ENCODE measurements around the gene RETREG3.
A peak's percentile ranks its signal among the peaks of the same experiment; 100 is the strongest.
"Not testable (repeated sequence)": the region's sequence is repeated elsewhere in the genome, so short reads cannot be mapped to it uniquely, and the experiment has no call there.

Gene RETREG3

GRCh38 chr17:42623732-42624596 lies 14.8 kb upstream of the RETREG3 start:
- no peak for TF ChIP-seq ZNF274 (IDR thresholded peaks at IDR 0.05; ENCODE audit: low read depth, low read length)
- H3K4me3 ChIP-seq (ENCODE audit: low read length), result no peak overlapping the region

DNA sequence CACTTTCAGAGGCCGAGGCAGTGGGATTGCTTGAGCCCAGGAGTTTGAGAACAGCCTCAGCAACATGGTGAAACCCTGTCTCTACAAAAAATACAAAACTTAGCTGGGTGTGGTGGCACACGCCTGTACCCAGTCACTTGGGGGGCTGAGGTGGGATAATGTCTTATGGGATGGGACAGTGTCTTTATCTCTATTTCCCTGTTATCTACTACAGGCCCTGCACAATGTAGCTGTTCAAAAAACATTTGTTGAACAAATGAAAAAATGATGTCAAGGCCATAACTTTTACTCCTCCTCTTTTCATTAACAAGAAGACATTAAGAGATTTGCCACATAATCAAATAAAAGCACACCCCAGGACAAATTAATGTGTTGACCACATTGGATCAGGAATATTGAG lies 14.1 kb upstream of the RETREG3 start:
- H3K4me3 ChIP-seq (ENCODE audit: low read length), result no peak overlapping the region
- no peak for TF ChIP-seq ZNF274 (IDR thresholded peaks at IDR 0.05; ENCODE audit: low read depth, low read length)

GRCh38 chr17:42621987-42622386 lies 12.8 kb upstream of the RETREG3 start:
- H3K4me3 ChIP-seq (ENCODE audit: low read length), result not testable (repeated sequence)

DNA sequence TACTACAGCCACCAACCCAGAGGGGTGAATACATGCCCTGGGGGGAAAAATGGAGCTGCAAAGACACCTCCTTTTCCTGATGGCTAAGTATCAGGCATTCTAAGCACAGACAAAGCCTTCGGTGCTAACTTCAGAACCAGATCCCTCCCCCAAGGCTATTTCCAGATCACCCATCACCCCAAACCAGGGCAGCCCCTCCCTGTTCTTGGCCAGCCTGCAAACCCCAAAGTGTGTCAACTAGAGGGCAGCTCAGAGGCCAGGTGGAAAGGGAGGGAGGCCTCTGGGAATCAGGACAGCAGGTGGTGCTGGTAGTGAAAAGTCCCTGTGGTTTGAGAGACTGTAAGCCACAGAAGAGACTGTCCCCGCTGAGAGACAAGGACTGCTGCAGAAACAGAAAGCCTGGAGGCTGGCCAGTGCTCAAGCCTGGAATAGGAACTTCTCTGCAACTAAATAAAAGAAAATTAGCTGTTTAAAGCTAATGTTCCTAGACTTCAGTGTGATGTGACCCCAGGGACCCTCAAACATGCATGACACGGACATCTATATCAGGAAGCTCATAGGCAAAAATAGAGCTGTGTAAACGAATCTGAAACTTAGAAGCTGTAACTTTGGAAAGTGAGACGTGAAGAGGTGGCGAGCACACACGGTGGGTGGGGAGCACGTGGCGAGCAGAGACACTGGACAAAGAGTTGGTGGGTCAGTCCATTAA lies 9.4 kb upstream of the RETREG3 start:
- peak overlapping the region; percentile 41; the same call in 1 of the 2 replicates for H3K4me3 ChIP-seq (ENCODE audit: low read length)
- TF ChIP-seq ZNF274 (IDR thresholded peaks at IDR 0.05; ENCODE audit: low read depth, low read length), result no peak

- peak overlapping the region; percentile 41; the same call in 1 of the 2 replicates for H3K4me3 ChIP-seq (ENCODE audit: low read length)
These were observed 8.8 kb upstream of the RETREG3 start for GRCh38 chr17:42617956-42618431.

DNA sequence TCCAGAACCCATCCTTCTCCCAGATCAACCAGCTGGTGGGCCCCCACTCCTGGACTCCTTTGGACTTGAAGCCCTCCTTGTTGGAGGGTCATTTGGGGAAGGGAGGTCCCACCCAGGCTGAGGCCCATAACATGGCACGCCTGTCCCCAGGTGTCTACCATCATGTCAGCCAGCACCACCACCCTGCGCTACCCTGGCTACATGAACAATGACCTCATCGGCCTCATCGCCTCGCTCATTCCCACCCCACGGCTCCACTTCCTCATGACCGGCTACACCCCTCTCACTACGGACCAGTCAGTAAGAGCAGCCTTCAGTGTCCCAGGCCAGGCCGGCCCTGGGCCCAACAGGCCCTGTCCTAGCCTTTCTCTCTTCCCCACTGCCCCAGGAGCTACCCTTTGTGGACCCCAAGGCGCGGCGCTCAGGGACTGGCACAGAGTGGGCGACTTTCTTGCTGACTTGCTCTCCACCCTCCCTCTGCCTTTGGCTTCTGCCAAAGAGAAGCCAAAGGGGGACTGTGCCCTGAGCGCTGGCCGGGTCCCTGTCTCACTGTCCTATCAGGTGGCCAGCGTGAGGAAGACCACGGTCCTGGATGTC lies 4.6 kb upstream of the RETREG3 start:
- no peak for TF ChIP-seq ZNF274 (IDR thresholded peaks at IDR 0.05; ENCODE audit: low read depth, low read length)
- no peak overlapping the region for H3K4me3 ChIP-seq (ENCODE audit: low read length)

More at GRCh38 chr17:42617956-42618431, 8.8 kb upstream of the RETREG3 start:
- TF ChIP-seq ZNF274 (IDR thresholded peaks at IDR 0.05; ENCODE audit: low read depth, low read length), result no peak

GRCh38 chr17:42612013-42612412 lies 2.8 kb upstream of the RETREG3 start:
- no peak for TF ChIP-seq ZNF274 (IDR thresholded peaks at IDR 0.05; ENCODE audit: low read depth, low read length)
- H3K4me3 ChIP-seq (ENCODE audit: low read length), result no peak overlapping the region

DNA sequence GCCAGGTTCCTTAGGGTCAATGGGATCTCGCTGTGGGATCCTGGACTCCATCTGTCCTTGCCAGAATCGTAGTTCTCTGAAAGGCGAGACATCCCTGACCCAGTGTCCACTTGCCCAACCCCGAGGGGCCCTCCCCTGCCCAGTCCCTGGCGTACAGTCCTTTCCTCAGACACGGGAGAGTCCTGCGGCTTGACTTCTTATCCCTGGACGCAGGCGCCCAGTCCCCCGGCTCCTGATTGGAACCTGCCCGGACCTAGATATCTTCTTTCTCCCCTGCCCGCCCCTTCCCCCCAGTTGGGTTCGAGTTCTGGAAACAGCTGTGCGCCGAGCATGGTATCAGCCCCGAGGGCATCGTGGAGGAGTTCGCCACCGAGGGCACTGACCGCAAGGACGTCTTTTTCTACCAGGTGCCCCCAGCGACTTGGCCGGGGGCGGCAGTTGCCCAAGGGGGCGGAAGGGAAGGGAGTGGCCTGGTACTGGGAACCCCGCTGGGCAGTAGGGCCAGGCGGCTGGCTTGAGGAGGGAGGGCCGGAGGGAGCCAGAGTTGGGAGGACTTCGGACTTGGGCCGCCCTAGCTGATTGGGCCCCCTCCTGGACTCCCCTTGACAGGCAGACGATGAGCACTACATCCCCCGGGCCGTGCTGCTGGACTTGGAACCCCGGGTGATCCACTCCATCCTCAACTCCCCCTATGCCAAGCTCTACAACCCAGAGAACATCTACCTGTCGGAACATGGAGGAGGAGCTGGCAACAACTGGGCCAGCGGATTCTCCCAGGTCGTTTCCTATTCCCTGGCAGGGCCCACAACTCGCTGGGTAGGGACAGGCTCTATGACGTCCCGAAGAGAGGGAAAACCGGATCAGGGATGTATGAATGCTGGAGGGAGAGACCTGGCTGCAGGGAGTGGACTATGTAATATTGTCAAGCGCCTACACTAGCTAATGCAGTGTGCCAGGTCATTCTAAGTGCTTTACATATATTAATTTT lies 934 bp upstream of the RETREG3 start:
- H3K4me3 ChIP-seq (ENCODE audit: low read length), result peak overlapping the region; percentile 88

DNA sequence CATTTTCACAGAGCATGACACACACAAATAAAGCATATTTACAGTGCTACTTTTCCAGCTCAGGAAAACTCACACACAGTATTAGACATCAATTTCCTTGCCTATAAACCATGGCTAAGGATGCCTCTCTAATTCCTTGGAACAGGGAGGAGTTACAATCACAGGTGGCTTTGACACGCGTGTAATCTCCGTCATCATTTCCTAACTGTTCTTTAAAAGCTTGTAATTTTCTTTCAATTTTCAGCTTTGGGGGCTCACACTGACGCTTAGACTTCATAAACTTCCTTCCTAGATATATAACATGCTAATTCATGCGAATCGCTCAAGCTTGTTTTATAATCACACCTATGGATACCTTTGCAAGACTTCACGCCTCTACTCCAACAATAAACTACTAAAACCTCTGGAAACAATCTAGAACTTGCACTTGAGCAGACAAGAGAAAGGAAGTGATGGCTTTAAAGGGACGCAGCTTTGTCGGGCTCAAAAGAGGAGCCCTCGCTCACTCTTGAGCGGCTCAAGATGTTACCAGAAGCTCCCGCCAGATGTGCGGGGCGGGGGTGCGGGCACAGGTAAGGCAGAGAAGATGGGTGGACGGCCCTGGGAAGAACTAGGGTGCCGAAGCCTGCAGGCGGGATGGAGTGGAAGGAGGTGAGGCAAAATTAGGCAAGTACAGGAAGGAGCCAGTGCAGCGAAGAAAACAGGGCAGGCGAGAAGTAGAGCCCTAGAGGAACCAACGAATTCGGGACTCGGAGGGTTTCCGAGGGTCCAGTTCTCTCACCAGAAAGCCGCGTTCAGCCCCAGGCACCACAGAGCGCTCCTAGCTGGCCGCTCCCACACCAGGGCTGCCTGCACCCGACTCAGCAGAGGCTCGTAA lies 631 bp downstream of the RETREG3 start:
- no peak for TF ChIP-seq ZNF274 (IDR thresholded peaks at IDR 0.05; ENCODE audit: low read depth, low read length)
- peak overlapping the region; percentile 84 for H3K4me3 ChIP-seq (ENCODE audit: low read length)

GRCh38 chr17:42607769-42608168 lies 1.4 kb downstream of the RETREG3 start:
- no peak for TF ChIP-seq ZNF274 (IDR thresholded peaks at IDR 0.05; ENCODE audit: low read depth, low read length)

DNA sequence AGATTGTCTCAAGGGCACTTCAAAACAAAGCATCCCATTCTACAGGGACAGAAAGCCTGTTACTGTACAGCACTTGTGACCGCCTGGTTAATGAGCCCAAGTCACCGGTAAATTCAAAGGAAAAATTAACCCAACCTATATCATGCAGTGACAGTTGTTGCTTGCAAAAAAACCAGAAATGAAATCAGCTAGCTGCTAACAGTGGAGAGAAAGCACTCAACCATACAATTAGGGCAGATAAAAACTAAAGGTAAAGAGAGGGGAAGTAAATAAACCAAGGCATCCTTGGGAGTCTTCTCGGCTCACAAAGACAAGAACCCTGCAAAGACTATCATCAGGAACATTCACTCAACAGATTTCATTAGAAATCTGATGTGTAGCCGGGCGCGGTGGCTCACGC lies 5.9 kb downstream of the RETREG3 start:
- TF ChIP-seq ZNF274 (IDR thresholded peaks at IDR 0.05; ENCODE audit: low read depth, low read length), result no peak
- no peak overlapping the region for H3K4me3 ChIP-seq (ENCODE audit: low read length)

More at GRCh38 chr17:42607769-42608168, 1.4 kb downstream of the RETREG3 start:
- peak overlapping the region; percentile 84 for H3K4me3 ChIP-seq (ENCODE audit: low read length)

DNA sequence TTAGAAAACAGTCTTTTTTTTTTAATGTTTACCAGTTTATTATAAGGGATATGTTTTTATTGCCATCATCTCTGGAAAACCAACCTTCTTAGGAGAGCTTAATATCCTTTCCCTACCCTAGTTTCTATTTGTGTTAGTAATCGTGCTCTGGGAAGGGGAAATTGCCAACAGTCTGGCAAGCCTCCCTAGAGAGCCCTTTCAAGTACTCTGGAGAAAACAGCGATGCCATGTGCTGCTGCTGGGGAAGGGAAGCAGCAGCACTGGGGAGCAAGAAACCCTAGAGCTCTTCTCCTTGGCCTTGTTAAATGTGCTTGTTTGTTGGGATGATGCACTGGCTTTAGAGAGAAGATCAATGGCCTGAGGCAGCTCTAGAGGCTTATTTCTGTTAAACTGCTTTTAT lies 10.3 kb downstream of the RETREG3 start:
- TF ChIP-seq ZNF274 (IDR thresholded peaks at IDR 0.05; ENCODE audit: low read depth, low read length), result no peak
- no peak overlapping the region for H3K4me3 ChIP-seq (ENCODE audit: low read length)

GRCh38 chr17:42596386-42596785 lies 12.8 kb downstream of the RETREG3 start:
- no peak for TF ChIP-seq ZNF274 (IDR thresholded peaks at IDR 0.05; ENCODE audit: low read depth, low read length)
- no peak overlapping the region for H3K4me3 ChIP-seq (ENCODE audit: low read length)
